K562 (cell line): Measurements from ENCODE around the gene PDE3A. TPM values are rescaled to one million over a fixed set of nuclear protein-coding genes. Genes with fewer than 3 reads are reported as not detected.

Experiments used
- ATAC-seq: fragments of 200-7000 bp; cut with Tn5 transposase; 3 replicates; pipeline ENCODE4 v1.9.1; 2020; ENCODE audit warnings: moderate library complexity
- BruUV-seq: library from RNA; stranded (reverse); fragments of 400-500 nt; replicated peaks from 2 replicates; lab custom pipeline; 2021; lab: Mats Ljungman, UMichigan
- CTCF ChIA-PET: fragments of 300-600 bp; formaldehyde crosslinking; extraction: SDS; loops from one replicate; lab custom pipeline; 2021; ENCODE audit warnings: low intra/inter-chr PET ratio; lab: Yijun Ruan, JAX
- POLR2A ChIA-PET: fragments of 300-600, 350-650 bp; sonication (Branson Sonifier 250); formaldehyde crosslinking; extraction: SDS; loops from one replicate; lab custom pipeline; 2021; ENCODE audit warnings: antibody characterized with exemption, inconsistent platforms; lab: Yijun Ruan, JAX
- DNase-seq, 4 experiments: peaks; one replicate each; pipeline versions ENCODE4 v3.0.0 to v3.0.0-alpha.2; 2011 to 2018; ENCODE audit warnings: low spot score in 3 of 4, mixed read lengths in 3 of 4; ENCODE audit errors: extremely low read depth in 1 of 4
- FAIRE-seq: peaks from 2 replicates; lab custom pipeline; 2011; peaks lifted over from hg19 to GRCh38; lab: Jason Lieb, UNC
- H2AFZ ChIP-seq: 2 replicates; pipeline ENCODE4 v1.6.0; 2011; ENCODE audit warnings: low read depth, low read length, control low read depth, inconsistent platforms
- H3K27ac ChIP-seq: fragments of 200-600 bp; 3 replicates; pipeline ENCODE4 v1.8.0; 2011; ENCODE audit warnings: low read depth, mild to moderate bottlenecking, control low read depth, inconsistent platforms, low read length, moderate library complexity, mixed read lengths; ENCODE audit errors: extremely low read depth
- H3K27me3 ChIP-seq, 2 experiments: fragments of 300-600 bp in 1 of 2; 2 replicates in 1 of 2; 3 replicates in 1 of 2; pipeline versions ENCODE4 v1.6.0 to v1.8.0; 2011; ENCODE audit warnings: inconsistent platforms in 2 of 2, low read length in 2 of 2, mild to moderate bottlenecking in 1 of 2, mixed read lengths in 1 of 2, moderate library complexity in 1 of 2; ENCODE audit not compliant: control insufficient read depth in 2 of 2, insufficient read depth in 2 of 2
- H3K36me3 ChIP-seq: fragments of 300-600 bp; 3 replicates; pipeline ENCODE4 v1.8.0; 2011; ENCODE audit warnings: mild to moderate bottlenecking, low read length, inconsistent platforms; ENCODE audit not compliant: control insufficient read depth, insufficient read depth
- H3K4me1 ChIP-seq, 2 experiments: fragments of 200-600 bp in 1 of 2; replicated peaks in 1 of 2; 2 replicates in 1 of 2; 3 replicates in 1 of 2; pipeline versions ENCODE4 v1.5.1 to v1.8.0; 2011; ENCODE audit warnings: inconsistent platforms in 2 of 2, low read length in 2 of 2, mild to moderate bottlenecking in 1 of 2, mixed read lengths in 1 of 2, moderate library complexity in 1 of 2; ENCODE audit not compliant: control insufficient read depth in 2 of 2, insufficient read depth in 2 of 2
- H3K4me2 ChIP-seq: 2 replicates; pipeline ENCODE4 v1.6.1; 2011; ENCODE audit warnings: low read length, control low read depth, inconsistent platforms, mixed read lengths; ENCODE audit not compliant: insufficient read depth
- H3K4me3 ChIP-seq: fragments of 200-600 bp; sonication (generic), shearing (Covaris generic); 2 replicates; pipeline ENCODE4 v1.5.1; 2016; ENCODE audit warnings: control low read depth, inconsistent platforms
- H3K79me2 ChIP-seq: fragments of 200-600 bp; 3 replicates; pipeline ENCODE4 v1.8.0; 2011; ENCODE audit warnings: low read length, inconsistent platforms; ENCODE audit not compliant: control insufficient read depth, insufficient read depth
- H3K9ac ChIP-seq, 2 experiments: 2 replicates each; pipeline versions ENCODE4 v1.6.0 to v1.6.1; 2011; ENCODE audit warnings: low read depth in 2 of 2, low read length in 2 of 2, control low read depth in 1 of 2, inconsistent platforms in 1 of 2, mild to moderate bottlenecking in 1 of 2, mixed read lengths in 1 of 2; ENCODE audit not compliant: insufficient read depth in 1 of 2
- H3K9me1 ChIP-seq: one replicate; pipeline ENCODE4 v1.6.0; 2011; ENCODE audit warnings: inconsistent platforms, mild to moderate bottlenecking, low read length, moderate library complexity; ENCODE audit not compliant: control insufficient read depth, insufficient read depth
- H3K9me3 ChIP-seq: replicated peaks from 2 replicates; pipeline ENCODE4 v1.5.1; 2011; ENCODE audit warnings: low read depth, low read length, inconsistent platforms; ENCODE audit not compliant: control insufficient read depth, insufficient read depth
- H4K20me1 ChIP-seq: replicated peaks from 2 replicates; pipeline ENCODE4 v1.6.1; 2011; ENCODE audit warnings: low read length, inconsistent platforms, mixed read lengths; ENCODE audit not compliant: control insufficient read depth, insufficient read depth
- CBFB ChIP-seq: sonication (generic); formaldehyde crosslinking; IDR thresholded peaks from 2 replicates; pipeline ENCODE4 v1.4.0; 2020; ENCODE audit warnings: mild to moderate bottlenecking, missing genetic modification reagents
- HNRNPLL ChIP-seq: fragments of 200-400 bp; formaldehyde crosslinking; IDR thresholded peaks from 2 replicates; pipeline ENCODE4 v1.6.1; 2017; ENCODE audit warnings: low read length, low read depth, mild to moderate bottlenecking; ENCODE audit not compliant: poor library complexity, severe bottlenecking
- NR3C1 ChIP-seq: sonication (generic); formaldehyde crosslinking; IDR thresholded peaks from 2 replicates; pipeline ENCODE4 v1.8.1; 2022; ENCODE audit warnings: missing genetic modification reagents
- PCBP1 ChIP-seq: fragments of 200-400 bp; formaldehyde crosslinking; IDR thresholded peaks from 2 replicates; pipeline ENCODE4 v1.6.1; 2018; ENCODE audit warnings: mild to moderate bottlenecking, low read depth, low read length; ENCODE audit not compliant: poor library complexity, severe bottlenecking
- WGBS: fragments of 100-300 bp; shearing (Covaris generic); methylation state at CpG from one replicate; pipeline ENCODE4 v1.1.6; 2016; ENCODE audit warnings: low coverage, mixed read lengths; ENCODE audit not compliant: insufficient coverage; ENCODE audit errors: missing lambda C conversion rate; 5-methylcytosine and 5-hydroxymethylcytosine counted together
- in situ Hi-C: fragments of 300-500 bp; cut with MboI; formaldehyde crosslinking; loops from 4 replicates; pipeline ENCODE4 v1.15.0; 2018; ENCODE audit warnings: inconsistent platforms, mixed read lengths
- intact Hi-C: fragments of 100-400 bp; cut with micrococcal nuclease; formaldehyde crosslinking; loops from 2 replicates; pipeline ENCODE4 v1.14.2; 2022
- polyA plus RNA-seq, 8 experiments: library from polyadenylated mRNA; depleted of rRNA in 4 of 8; stranded (reverse) in 5 of 8; unstranded in 3 of 8; fragments of >200 nt; fragmentation: Nextera tagmentation in 2 of 8; fragmentation: Illumina TruSeq in 1 of 8; extraction: Ambion mirVana in 2 of 8; extraction: Trizol in 1 of 8; gene quantifications; 2 replicates each; pipeline versions ENCODE4 v1.2.1 to v1.2.3, GENCODE V29; 2011 to 2014; ENCODE audit warnings: inconsistent platforms in 1 of 8, missing spikeins in 1 of 8
- total RNA-seq, 7 experiments: library from RNA; depleted of rRNA in 6 of 7; stranded (reverse); fragments of >200 nt in 6 of 7; fragmentation: Illumina TruSeq in 2 of 7; extraction: Trizol in 2 of 7; gene quantifications; 2 replicates each; pipeline versions ENCODE4 v1.2.1 to v1.2.3, GENCODE V29; 2011 to 2021; ENCODE audit warnings: low replicate concordance in 1 of 7
- TF ChIP-seq, protein P1 (sequence below): IDR thresholded peaks from 2 replicates; pipeline ENCODE4 v1.6.1; 2012; ENCODE audit warnings: low read depth, low read length, improper control_type of control experiment, borderline replicate concordance
- TF ChIP-seq, protein P2 (sequence below), 2 experiments: fragments of 450-650 bp; IDR thresholded peaks; 2 replicates each; pipeline ENCODE4 v1.6.1; 2018; ENCODE audit warnings: mild to moderate bottlenecking in 2 of 2, low read depth in 1 of 2; ENCODE audit not compliant: partially characterized antibody in 2 of 2
- TF ChIP-seq, protein P3 (sequence below): fragments of 450-650 bp; IDR thresholded peaks from 2 replicates; pipeline ENCODE4 v1.6.1; 2014; ENCODE audit warnings: low read depth, mild to moderate bottlenecking, moderate library complexity, borderline replicate concordance
- TF ChIP-seq, protein P4 (sequence below): fragments of 450-650 bp; formaldehyde crosslinking; IDR thresholded peaks from 2 replicates; pipeline ENCODE4 v1.4.0; 2020; ENCODE audit warnings: mild to moderate bottlenecking, mixed read lengths

The PDE3A gene
- total and polyA plus RNA-seq, 9 of the 15 experiments (the other 6 are each of a cell fraction or from before 2014, with no cell fraction given), result 0.02 TPM; not detected in 8

- TF ChIP-seq, protein P1, sequence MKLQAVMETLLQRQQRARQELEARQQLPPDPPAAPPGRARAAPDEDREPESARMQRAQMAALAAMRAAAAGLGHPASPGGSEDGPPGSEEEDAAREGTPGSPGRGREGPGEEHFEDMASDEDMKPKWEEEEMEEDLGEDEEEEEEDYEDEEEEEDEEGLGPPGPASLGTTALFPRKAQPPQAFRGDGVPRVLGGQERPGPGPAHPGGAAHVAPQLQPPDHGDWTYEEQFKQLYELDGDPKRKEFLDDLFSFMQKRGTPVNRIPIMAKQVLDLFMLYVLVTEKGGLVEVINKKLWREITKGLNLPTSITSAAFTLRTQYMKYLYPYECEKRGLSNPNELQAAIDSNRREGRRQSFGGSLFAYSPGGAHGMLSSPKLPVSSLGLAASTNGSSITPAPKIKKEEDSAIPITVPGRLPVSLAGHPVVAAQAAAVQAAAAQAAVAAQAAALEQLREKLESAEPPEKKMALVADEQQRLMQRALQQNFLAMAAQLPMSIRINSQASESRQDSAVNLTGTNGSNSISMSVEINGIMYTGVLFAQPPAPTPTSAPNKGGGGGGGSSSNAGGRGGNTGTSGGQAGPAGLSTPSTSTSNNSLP, result no peak
- TF ChIP-seq CBFB (CRISPR knock-in tag) (no peak), HNRNPLL (no peak)
These were observed 179.7 kb downstream of the PDE3A start (continued) for GRCh38 chr12:20547816-20548575.

- H3K27ac ChIP-seq, result no peak overlapping the region
- H2AFZ ChIP-seq, result no peak overlapping the region
- no peak for TF ChIP-seq PCBP1
- TF ChIP-seq NR3C1 (CRISPR knock-in tag), result no peak
- TF ChIP-seq, protein P2, sequence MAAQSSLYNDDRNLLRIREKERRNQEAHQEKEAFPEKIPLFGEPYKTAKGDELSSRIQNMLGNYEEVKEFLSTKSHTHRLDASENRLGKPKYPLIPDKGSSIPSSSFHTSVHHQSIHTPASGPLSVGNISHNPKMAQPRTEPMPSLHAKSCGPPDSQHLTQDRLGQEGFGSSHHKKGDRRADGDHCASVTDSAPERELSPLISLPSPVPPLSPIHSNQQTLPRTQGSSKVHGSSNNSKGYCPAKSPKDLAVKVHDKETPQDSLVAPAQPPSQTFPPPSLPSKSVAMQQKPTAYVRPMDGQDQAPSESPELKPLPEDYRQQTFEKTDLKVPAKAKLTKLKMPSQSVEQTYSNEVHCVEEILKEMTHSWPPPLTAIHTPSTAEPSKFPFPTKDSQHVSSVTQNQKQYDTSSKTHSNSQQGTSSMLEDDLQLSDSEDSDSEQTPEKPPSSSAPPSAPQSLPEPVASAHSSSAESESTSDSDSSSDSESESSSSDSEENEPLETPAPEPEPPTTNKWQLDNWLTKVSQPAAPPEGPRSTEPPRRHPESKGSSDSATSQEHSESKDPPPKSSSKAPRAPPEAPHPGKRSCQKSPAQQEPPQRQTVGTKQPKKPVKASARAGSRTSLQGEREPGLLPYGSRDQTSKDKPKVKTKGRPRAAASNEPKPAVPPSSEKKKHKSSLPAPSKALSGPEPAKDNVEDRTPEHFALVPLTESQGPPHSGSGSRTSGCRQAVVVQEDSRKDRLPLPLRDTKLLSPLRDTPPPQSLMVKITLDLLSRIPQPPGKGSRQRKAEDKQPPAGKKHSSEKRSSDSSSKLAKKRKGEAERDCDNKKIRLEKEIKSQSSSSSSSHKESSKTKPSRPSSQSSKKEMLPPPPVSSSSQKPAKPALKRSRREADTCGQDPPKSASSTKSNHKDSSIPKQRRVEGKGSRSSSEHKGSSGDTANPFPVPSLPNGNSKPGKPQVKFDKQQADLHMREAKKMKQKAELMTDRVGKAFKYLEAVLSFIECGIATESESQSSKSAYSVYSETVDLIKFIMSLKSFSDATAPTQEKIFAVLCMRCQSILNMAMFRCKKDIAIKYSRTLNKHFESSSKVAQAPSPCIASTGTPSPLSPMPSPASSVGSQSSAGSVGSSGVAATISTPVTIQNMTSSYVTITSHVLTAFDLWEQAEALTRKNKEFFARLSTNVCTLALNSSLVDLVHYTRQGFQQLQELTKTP (IDR thresholded peaks at IDR 0.05; ENCODE audit: low read depth in 1 of 2, partially characterized antibody in 2 of 2), result no peak
- TF ChIP-seq, protein P3, sequence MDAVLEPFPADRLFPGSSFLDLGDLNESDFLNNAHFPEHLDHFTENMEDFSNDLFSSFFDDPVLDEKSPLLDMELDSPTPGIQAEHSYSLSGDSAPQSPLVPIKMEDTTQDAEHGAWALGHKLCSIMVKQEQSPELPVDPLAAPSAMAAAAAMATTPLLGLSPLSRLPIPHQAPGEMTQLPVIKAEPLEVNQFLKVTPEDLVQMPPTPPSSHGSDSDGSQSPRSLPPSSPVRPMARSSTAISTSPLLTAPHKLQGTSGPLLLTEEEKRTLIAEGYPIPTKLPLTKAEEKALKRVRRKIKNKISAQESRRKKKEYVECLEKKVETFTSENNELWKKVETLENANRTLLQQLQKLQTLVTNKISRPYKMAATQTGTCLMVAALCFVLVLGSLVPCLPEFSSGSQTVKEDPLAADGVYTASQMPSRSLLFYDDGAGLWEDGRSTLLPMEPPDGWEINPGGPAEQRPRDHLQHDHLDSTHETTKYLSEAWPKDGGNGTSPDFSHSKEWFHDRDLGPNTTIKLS, result no peak
- TF ChIP-seq, protein P4, sequence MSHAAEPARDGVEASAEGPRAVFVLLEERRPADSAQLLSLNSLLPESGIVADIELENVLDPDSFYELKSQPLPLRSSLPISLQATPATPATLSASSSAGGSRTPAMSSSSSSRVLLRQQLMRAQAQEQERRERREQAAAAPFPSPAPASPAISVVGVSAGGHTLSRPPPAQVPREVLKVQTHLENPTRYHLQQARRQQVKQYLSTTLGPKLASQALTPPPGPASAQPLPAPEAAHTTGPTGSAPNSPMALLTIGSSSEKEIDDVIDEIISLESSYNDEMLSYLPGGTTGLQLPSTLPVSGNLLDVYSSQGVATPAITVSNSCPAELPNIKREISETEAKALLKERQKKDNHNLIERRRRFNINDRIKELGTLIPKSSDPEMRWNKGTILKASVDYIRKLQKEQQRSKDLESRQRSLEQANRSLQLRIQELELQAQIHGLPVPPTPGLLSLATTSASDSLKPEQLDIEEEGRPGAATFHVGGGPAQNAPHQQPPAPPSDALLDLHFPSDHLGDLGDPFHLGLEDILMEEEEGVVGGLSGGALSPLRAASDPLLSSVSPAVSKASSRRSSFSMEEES, result no peak
These were observed 180.3 kb downstream of the PDE3A start for GRCh38 chr12:20548611-20549010.

More at GRCh38 chr12:20548611-20549010, 180.3 kb downstream of the PDE3A start:
- no TSS peak for BruUV-seq
- H3K4me2 ChIP-seq, result no peak overlapping the region
- H3K27me3 ChIP-seq, result no peaks in the 10 kb centered on the region
- no peaks in the 10 kb centered on the region for H3K9me1 ChIP-seq
- ChIA-PET POLR2A (no interaction called here), CTCF (no interaction called here)
- DNase-seq, result no peak
- no peaks in the 10 kb centered on the region for H3K36me3 ChIP-seq
- no peaks in the 10 kb centered on the region for H4K20me1 ChIP-seq
- no peak for ATAC-seq
- no peaks in the 10 kb centered on the region for H3K4me1 ChIP-seq
- no peak overlapping the region for H3K4me3 ChIP-seq
- intact Hi-C loops, result no loop called here
- no peaks in the 10 kb centered on the region for H3K79me2 ChIP-seq
- no peak overlapping the region for H3K9ac ChIP-seq
- WGBS, result 0% methylated on average over 1 of the region's 1 CpG
- FAIRE-seq, result no peak
- no peaks in the 10 kb centered on the region for H3K9me3 ChIP-seq
- in situ Hi-C loops, result no loop called here
